Endometrial microvascular endothelial cells (primary cell): ENCODE measurements around the gene PXDC1. TPM values are rescaled to one million over a fixed set of nuclear protein-coding genes. Genes with fewer than 3 reads are reported as not detected.

ENCODE experiments used
- in situ Hi-C: cut with HindIII; loops from 2 replicates; pipeline ENCODE4 v1.10.0; 2017; ENCODE audit warnings: low sequenced_read_pairs, low pct_unique_long_range_greater_than_20kb; ENCODE audit errors: inconsistent ontology term
- total RNA-seq: library from RNA; depleted of rRNA; stranded (reverse); fragments of >200 nt; gene quantifications from one replicate; pipeline ENCODE4 v1.2.3, GENCODE V29; 2015; ENCODE audit errors: inconsistent ontology term

PXDC1 gene
- total RNA-seq, 1 donor from 2014 or later, result 77.1 TPM

DNA sequence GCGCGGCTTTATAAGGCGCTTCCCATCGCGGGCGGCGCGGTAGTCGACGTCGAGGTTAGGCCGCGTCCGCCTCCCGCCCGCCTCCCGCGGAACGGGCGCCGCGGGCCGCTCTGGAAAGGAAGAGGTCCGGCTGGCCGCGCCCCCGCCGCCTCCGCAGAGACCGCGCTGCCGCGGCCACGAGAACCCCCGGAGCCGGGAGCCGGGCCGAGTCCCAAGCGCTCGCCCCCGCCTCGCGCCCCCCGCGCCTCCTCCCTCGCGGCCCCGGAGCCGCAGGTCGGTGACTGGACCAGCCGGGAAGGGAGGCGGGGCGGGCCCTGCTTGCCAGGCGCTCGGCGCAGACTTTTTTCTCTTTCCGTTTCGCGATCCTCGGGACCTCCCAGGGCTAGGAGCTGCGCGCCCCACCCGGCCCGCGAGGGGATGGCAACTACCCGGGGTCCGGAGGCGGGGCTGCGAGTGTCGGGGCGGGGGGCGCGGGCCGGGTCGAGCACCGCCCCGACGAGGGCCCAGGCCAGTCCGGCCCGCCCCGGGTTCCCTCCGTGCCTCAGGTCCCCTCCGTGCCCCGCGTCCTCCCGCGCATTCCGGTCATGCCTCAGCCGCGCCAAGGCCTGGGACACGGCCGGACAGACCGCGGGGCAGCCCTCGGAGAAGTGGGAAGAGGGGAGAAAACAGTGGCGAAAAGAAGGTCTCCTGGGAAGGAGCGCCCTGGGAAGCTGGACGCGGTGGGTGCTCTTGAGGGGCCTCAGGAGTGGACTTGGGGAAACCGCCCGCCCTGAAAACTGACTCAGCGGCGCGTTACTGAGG lies 417 bp upstream of the PXDC1 start:
- in situ Hi-C loops, result no loop called here

DNA sequence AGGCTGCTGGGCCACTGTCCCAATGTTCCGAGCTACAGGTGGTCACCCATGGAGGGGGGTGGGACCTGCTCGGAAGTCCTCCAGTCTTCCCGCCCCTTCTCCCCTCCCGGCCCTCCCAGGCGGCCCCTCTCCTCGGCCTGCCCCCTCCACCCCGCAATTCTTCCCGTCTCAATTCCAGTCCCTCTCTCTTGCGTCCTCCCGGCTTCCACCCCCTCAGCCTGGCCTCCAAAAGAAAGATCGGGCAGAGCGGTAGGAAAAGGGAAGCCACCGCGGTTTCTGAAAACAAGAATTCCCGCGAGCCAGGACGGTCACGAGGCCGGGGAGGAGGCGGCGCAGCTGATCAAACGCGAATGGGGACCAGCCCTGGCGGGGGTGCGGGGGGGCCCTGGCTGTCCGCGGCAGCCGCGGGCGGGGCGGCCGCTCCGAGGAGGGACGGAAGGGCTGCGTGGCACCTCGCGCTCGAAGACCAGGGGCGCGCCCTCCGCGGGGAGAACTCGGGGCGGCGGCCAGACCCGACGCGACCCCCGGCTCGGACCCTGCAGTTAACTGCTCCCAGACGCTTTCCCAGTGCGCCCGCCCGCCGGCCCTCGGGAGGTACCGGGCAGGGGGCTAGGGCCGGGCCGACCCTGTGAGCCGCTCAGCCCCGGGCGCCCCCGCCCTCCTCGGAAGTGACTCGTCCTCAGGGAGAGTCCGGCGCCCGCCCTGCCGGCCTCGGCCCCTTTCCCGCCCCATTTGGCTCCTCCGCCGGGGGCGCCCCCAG lies 1.0 kb downstream of the PXDC1 start:
- in situ Hi-C loops, result no loop called here

DNA sequence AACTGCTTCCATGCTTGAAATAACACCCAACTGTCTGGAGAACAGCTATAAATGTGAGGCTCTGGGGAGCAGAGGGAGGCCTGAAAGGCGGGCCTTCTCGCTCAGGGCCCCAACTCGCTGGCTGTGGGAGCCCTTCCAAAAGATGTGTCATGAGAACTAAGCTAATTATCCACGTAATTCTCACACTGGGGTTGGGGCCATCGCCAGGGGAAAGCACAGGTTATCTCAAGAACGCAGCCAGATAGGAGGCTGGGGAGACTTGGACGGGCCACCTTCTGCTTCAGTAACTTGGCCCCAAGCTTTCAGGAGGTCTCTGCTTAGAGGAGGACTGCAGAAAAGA lies 1.6 kb downstream of the PXDC1 start:
- in situ Hi-C loops, result no loop called here

DNA sequence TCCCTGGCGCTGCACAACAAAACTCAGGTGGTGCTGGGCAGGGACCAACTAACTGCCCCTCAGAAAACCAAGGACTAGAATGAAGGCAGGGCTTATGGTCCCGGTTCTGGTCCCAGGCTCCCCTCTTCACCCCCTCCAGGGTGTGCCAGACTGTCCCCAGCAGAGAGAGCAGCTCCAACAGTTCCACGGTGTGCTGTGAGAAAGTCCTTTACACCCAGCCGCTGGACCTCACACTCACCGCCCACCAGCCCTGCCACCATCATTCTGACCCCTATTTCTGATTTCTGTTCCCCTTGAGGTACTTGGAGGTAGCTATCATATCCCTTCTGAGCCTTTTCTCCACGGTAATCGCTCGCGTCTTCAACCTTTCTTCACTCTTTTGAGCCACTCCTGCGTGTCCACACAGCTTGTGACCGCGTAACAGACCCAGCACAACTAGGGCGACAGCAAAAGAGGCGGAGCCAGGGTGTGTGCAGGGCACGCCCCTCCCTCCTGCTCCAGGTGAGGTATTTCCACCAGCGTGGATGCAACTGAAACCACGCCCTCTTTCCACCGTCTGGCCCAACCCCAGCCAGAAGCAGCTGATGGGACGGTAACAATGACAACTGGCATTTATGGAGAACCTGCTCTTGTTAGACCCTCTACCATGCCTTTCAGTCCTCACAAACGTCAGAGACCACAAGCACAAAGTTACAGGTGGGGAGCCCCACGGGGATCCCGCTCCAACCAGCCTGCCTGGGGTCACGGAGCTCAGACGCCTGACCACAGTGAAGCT lies 2.3 kb downstream of the PXDC1 start:
- in situ Hi-C loops, result no loop called here

DNA sequence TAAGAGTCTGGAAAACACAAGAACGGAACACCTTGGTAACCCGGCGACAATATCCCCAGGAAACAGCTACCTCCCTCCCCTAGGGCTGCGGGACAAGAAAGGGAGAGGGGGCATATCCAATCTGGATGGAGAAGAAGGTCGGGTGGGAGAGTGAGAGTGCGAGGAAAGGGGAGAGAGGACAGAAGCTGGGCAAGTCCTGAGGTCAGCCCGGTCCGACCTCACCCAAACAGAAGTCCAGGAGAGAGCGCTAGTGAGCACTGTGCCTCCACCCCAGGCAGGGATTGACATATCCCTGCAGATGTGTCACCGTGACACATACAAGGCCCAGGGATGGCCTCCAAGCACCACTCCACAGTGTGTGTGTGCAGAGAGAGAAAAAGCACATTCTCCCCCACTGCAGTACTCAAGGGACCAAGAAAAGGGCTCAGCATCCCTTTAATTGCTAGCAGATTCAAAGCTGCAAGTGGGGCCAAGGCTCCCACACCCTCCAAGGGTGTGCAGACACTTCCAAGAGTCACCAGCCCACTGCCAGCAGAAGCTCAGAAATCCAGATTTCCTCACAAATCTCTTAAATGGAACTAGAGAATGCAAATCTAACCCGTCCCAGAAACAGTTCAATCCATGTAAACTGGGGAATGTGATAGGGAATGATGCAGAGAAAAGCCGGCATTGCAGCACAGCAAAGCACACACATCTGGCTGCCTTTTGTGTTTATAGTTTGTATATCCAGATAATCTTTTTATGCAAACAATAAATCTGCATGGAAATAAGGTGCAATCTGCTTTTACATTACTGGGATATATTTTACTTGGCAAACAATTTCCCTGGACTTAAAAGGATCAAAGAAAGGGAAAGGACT lies 3.1 kb downstream of the PXDC1 start:
- in situ Hi-C loops, result no loop called here

DNA sequence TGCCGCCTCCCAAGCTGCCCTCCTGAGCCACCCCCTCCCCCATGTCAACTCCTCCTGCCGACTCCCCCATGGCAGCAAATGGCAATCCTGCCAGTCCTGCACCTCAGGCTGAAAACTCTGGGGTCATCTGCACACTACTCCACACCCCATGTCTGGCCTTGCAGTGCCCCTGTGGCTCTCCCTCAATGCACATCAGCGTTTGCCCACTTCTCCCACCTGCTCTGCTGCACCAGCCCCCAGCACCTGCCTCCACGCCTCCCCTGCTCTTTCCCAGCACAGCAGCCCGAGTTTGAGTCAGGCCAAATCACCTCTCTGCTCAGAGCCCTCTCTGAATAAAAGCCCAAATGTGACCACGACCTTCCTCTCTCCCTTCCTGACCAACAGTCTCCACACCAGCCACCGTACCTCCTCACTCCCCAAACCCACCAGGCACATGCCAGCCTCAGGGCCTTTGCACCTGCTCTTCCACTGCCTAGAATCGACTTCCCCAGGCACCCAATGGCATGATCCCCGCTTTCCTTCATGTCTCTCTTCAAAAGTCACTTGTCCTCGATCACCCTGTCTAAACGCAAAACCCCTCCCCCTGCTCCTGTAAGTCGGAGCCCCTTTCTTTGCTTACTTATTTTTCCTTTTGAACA lies 4.3 kb downstream of the PXDC1 start:
- in situ Hi-C loops, result no loop called here

DNA sequence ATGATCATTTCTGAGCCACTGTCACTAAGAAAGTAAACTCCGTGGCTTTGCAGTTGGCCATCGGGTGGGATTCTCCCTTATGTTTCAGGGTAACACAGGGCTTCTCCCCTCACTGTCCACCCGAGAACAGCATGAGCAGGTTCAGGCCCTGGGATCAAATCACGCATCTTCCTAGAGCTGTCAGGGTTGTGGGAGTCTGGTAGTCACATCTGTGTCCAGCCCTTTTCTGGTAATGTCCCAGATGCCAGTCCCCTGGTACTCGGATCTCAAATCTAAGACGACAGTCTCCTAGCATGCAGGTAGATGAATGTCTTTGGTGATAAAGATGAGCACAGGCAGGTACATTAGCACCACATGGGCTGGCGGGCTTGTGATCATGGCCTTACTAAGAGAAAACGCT lies 4.8 kb downstream of the PXDC1 start:
- in situ Hi-C loops, result no loop called here

DNA sequence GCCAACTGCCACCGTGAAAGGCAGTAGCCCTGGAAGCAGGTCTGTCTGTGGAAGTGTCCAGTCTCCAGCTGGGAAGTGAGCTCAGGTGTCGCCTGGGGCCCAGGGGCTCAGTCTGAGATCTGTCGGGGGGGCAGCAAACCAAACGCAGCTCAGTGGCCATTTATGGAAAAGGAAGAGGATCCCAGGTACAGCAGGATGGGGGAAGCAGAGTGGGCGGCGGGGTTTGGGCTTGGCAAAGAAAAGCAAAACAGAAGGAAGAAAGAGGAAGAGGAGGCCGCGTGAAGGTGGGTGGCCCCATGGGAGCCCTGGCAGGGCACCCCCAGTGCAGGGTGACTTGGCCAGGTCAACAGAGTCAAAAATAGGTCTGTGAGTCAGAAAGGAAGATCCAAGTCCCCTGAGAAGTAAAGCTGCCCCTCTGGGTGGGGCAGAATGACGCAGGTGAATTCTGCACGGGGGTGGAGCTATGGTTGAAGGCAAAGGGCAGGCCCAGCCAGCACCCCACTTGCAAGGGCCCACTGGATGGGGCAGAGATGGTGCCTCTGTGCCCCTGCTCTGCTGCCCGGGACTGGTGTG lies 5.3 kb downstream of the PXDC1 start:
- in situ Hi-C loops, result no loop called here

DNA sequence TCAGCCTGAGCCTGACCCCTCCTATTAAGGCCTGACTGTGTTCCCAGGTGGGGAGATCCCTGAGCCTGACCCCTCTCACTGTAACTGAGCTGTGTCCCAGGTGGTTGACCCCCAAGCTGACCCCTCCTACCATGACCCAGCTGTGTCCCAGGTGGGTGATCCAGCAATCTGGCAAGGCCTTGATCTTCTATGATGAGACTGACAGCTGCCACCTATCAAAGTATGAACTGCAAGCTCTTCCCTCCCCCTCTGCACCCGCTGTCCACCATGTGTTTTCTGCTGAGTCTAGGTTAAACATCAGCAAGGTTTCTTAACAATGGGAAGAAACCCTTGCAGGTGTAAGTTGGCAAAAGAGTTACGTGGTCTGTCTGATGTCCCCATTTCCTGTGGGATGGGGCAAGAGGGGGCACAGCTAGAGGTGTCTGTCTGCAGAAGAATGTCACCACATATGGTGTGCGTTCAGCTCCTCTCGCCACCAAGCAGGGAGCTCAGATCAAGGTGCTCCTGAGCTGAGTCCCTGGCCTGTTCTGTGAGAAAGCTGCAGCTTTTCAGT lies 5.9 kb downstream of the PXDC1 start:
- in situ Hi-C loops, result no loop called here

DNA sequence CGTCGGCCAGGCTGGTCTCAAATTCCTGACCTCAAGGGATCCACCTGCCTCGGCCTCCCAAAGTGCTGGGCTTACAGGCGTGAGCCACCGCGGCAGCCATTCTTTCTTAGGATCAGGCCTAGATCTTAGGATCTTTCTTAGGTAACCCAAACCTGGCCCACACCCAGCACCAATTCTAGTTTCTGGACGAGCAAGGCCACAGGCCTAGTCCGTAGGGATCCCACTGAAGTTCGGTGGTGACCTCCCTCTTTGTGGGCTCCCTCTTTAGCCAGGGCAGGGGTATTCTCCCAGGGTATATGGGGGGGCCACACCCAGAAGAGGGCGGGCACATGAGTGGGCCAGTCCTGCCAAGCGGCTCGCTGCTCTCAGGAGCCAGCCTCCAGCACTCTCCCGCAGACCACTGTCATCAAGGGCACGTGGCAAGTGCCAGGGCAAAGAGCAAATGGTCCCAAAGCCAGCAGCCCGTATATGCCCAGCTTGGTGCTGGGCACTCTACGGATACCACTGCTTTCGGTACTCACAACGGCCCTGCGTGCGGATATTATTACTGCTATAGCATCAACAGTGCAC lies 6.5 kb downstream of the PXDC1 start:
- in situ Hi-C loops, result no loop called here

DNA sequence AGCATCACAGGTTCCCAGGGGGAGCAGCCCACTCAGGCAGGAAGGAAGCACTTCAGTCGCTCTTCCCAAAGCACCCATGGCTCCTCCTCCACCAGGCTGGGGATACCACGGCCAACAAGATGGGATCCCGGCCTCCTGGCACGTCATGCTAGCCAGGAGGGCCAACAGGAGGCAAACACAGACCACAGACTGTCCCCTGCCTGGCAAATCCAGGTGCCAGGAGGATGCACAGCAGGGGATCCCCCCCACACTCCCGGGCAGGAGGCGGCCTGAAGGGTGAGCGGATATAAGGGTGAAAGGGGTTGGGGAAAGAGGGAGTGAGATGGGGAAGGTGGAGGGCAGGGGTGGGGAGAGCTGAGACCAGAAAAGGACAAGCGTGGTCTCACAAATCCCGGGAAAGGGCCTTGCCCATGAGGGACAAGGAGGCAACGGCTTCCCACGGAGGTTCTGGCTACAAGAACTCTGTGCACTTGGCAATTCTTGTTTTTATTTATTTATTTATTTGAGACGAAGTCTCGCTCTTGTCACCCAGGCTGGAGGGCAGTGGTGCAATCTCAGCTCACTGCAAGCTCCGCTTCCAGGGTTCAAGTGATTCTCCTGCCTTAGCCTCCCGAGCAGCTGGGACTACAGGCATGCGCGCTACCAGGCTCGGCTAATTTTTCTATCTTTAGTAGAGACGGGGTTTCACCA lies 7.2 kb downstream of the PXDC1 start:
- in situ Hi-C loops, result no loop called here

DNA sequence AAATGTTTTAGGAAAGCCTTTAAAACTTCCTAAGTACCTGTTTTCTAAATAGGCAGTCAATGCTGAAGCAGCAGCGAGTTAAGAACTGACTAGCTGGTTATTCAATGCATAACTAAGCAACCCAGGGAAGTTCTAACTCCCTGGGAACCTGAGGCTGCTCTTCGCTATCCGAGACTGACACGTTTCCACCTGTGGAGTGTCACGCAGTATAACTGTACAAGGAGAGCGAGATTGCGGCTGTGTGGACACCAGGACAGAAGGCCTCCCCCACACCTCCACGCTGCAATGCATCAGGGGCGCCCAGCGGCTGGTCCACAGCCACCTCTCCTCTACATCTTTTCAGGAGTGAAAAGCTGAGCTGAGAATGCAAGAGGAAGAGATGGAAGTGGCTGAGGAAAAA lies 8.0 kb downstream of the PXDC1 start:
- in situ Hi-C loops, result no loop called here

DNA sequence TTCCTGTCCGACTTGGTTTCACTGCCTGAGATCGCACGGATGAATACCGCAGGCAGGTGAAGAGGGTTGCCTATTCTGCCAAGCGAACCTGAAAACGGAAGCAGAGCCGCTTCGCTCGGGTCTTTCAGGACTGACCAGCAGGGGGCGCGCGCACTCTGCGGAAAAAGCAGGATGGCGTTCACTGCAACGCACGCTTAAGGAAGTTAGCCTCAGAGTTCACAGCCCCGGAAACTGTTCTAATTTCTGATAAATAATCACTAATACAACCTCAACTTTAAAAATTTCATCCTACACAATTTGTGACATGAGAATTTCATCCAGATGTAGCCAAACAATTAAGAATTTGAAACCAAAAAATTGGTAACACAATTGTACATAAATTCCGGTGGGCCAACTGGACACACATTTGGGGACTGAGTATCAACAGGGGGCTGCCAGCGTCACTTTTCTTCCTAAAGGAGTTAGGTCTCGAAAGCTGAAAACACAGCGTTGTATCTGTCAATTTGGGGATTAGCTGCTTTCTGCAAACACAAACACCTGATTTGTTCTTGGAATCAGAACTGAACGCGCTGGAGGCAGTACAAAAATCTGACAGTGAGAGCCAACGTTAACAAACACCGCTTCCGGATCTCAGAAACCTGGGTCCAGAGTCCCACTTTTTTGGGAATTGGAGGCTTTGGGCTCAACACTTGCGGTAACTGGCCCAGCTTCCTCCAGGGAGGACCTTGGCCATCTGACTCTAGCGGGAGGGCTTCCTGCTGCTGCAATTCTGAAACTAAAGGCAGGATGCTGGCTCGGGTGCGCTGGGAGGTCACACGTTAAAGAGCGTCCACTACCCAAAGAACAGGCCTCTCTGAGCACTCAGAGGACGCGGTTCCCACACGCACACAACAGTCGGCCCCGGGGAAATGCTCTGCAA lies 8.8 kb downstream of the PXDC1 start:
- in situ Hi-C loops, result no loop called here

DNA sequence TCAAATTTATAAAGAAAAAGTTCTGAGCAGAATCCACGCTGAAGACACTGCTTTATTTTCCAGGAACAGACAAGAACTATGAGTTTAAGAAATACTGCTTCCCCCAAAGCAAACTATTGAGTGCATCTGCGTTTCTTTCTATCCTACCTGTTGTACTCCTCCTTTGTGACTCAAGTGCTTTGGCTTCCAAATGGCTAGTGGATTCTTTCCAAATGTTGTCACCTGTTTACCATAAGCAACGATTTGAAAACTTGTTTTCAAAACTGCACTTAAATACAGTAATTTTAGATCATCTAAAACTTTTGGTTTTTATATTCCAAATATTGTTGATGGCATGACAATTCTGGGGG lies 9.5 kb downstream of the PXDC1 start:
- in situ Hi-C loops, result no loop called here

DNA sequence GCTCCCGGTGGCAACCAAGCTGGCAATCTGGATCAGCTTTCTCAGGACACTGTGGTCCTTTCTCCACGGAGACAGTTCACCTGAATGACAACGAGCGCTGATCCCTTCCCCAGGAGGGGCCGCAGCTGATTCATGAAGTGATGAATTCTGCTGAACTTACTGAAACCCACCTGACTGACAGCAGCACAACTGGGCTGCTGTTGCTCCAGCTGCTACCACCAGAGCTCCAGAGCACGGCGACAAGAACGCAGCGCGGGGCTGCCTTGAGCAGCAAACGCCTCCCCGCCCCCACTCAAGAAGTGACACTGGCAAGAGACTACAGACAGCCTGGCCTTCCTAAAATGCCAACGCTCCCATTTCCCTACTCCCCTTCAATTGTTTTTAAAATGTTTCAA lies 10.0 kb downstream of the PXDC1 start:
- in situ Hi-C loops, result no loop called here
